ENCODE results near the gene NHEJ1. TPM values are rescaled to one million over a fixed set of nuclear protein-coding genes. Genes with fewer than 3 reads are reported as not detected.

NHEJ1 gene
- total RNA-seq, 1 experiment from 2014 or later, result 22.3 TPM

DNA sequence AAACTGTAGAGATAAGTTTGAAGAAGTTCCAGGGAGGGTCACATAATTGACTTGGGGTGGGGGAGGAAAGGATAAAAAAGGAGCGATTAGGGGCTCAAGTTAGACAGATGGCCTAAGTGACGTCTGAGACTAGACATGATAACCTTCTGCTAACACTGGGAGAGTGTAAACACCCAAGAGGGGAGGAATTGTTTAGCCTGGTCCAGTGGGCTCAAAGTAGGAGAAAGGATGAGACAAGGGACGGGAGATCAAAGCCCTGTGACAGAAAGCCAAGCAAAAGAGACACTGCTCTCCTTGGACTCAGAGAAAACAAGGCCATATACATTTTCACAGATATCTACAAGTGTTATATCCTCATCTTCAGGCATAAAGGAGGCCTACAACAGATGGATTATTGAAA lies 54.4 kb downstream of the NHEJ1 start:
- H3K27ac Mint-ChIP-seq, result no peak overlapping the region
- ATAC-seq (no peak), DNase-seq (ENCODE audit: low spot score) (no peak)
- POLR2A ChIA-PET, result no interaction called here
- H3K4me3 Mint-ChIP-seq, result no peak overlapping the region
- no peaks in the 10 kb centered on the region for H3K27me3 Mint-ChIP-seq (ENCODE audit: low read depth)
- no peak for TF ChIP-seq RELA (CRISPR knock-in tag; IDR thresholded peaks at IDR 0.05; ENCODE audit: borderline replicate concordance)
- no peak for TF ChIP-seq AFF4 (CRISPR knock-in tag; IDR thresholded peaks at IDR 0.05; ENCODE audit: borderline replicate concordance)
- no peak for TF ChIP-seq RORB (CRISPR knock-in tag; IDR thresholded peaks at IDR 0.05)
- TF ChIP-seq HMGA2 (CRISPR knock-in tag; IDR thresholded peaks at IDR 0.05), result no peak
- TF ChIP-seq NR2C2 (CRISPR knock-in tag; IDR thresholded peaks at IDR 0.05), result no peak
- no peak for TF ChIP-seq ZNF512 (CRISPR knock-in tag; IDR thresholded peaks at IDR 0.05; ENCODE audit: borderline replicate concordance)
- no peak for TF ChIP-seq ZNF219 (CRISPR knock-in tag; IDR thresholded peaks at IDR 0.05; ENCODE audit: borderline replicate concordance)
- no peak for TF ChIP-seq ZNF416 (CRISPR knock-in tag; IDR thresholded peaks at IDR 0.05)
- TF ChIP-seq SP1 (CRISPR knock-in tag; conservative IDR thresholded peaks at IDR 0.05), result no peak
- no peak for TF ChIP-seq CTCF (IDR thresholded peaks at IDR 0.05)
- H3K4me1 Mint-ChIP-seq, result peaks cover 9% of the 10 kb centered on the region
- H3K9me3 Mint-ChIP-seq, result no peaks in the 10 kb centered on the region
- CTCF ChIA-PET, result interaction anchor here (0.8 kb wide), 1 partner anchor 33 kb away, joined by 3 read pairs; no protein-coding TSS in a partner anchor
- H3K36me3 Mint-ChIP-seq, result no peaks in the 10 kb centered on the region

DNA sequence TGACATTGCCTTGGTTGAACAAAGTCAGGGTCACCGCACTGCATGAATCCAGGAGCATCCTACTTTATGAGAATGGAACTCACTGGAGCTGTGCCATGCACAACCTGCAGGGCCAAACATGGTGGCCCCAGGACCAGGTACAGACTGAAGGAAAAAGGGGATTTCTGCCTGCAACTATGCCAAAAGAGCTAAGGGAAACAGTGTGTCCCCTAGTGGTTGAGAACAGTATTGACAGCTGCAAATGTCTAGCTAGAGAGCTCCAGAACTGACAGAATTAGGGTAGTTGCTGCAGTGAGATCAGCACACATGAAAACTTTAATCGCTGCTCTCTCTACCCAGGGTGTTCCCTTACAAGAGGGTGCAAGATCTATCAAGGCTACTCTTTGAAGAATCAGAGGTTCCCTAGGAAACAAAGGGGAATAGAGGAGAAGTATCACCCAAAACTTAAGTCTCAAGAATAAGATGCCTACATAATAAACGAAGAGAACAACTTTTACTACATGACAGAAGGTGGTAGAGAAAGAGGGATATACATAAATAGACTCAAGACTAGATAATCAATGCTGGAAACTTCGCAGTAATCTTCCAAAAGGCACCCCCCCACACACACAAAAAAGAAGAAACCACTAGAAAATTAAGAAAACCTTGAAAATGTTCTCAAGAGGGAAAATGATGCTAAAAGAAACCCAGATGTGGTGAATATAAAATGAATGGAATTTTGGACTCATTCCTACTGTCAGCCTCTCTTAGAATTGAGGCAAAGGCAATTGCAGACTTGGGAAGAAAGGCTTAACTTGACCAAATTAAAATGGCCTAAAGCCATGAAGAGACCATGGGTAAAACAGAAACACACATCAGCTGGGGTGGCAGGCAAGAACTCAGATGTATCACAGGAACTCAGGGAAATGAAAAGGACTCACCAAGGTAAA lies 56.2 kb downstream of the NHEJ1 start:
- no peaks in the 10 kb centered on the region for H3K9me3 Mint-ChIP-seq
- no peaks in the 10 kb centered on the region for H3K36me3 Mint-ChIP-seq
- H3K27me3 Mint-ChIP-seq (ENCODE audit: low read depth), result no peaks in the 10 kb centered on the region
- H3K4me1 Mint-ChIP-seq, result peaks cover 3% of the 10 kb centered on the region
- POLR2A ChIA-PET, result no interaction called here
- H3K27ac Mint-ChIP-seq, result 0 out of 2 replicates have a peak overlapping the region, but pooled peaks have one; percentile 41
- CTCF ChIA-PET, result interaction anchor here (0.6 to 2.5 kb wide), 52 partner anchors 9 to 493 kb away, joined by 3 to 86 read pairs (median 5); partner anchors contain the start of genes CFAP65, CNPPD1, IHH and PTPRN
- ATAC-seq (peak; percentile 98), DNase-seq (ENCODE audit: low spot score) (peak; percentile 41)
- peak; percentile 75 for TF ChIP-seq CTCF (IDR thresholded peaks at IDR 0.05)
- no peak for TF ChIP-seq NFATC4 (CRISPR knock-in tag; IDR thresholded peaks at IDR 0.05)
- TF ChIP-seq ZNF423 (CRISPR knock-in tag; IDR thresholded peaks at IDR 0.05), result 0 out of 2 replicates have a peak, but pooled peaks have one; percentile 18
- no peak overlapping the region for H3K4me3 Mint-ChIP-seq
